Osteoblast (primary cell): ENCODE measurements around the gene DPP6. TPM values are rescaled to one million over a fixed set of nuclear protein-coding genes. Genes with fewer than 3 reads are reported as not detected.

Source experiments
- DNase-seq: peaks from one replicate; pipeline ENCODE4 v3.0.0; 2011; ENCODE audit warnings: low spot score, mixed read lengths; ENCODE audit not compliant: insufficient read length; ENCODE audit errors: missing footprints
- H2AFZ ChIP-seq: 2 replicates; pipeline ENCODE4 v1.6.0; 2011; ENCODE audit warnings: mild to moderate bottlenecking, low read length
- H3K27ac ChIP-seq: 2 replicates; pipeline ENCODE4 v1.5.1; 2011; ENCODE audit warnings: mild to moderate bottlenecking, low read depth, low read length, moderate library complexity
- H3K27me3 ChIP-seq: 2 replicates; pipeline ENCODE4 v1.6.0; 2012; ENCODE audit warnings: mild to moderate bottlenecking, control low read depth, inconsistent platforms, low read length, moderate library complexity; ENCODE audit not compliant: insufficient read depth
- H3K36me3 ChIP-seq: 2 replicates; pipeline ENCODE4 v1.5.1; 2011; ENCODE audit warnings: mild to moderate bottlenecking, low read length, control low read depth, moderate library complexity; ENCODE audit not compliant: insufficient read depth
- H3K4me1 ChIP-seq: 2 replicates; pipeline ENCODE4 v1.5.1; 2011; ENCODE audit warnings: mild to moderate bottlenecking, low read length, control low read depth, moderate library complexity; ENCODE audit not compliant: insufficient read depth
- H3K4me2 ChIP-seq: 2 replicates; pipeline ENCODE4 v1.6.0; 2011; ENCODE audit warnings: mild to moderate bottlenecking, low read length; ENCODE audit not compliant: insufficient read depth
- H3K4me3 ChIP-seq: fragments of 200-600 bp; sonication (generic); 3 replicates; pipeline ENCODE4 v1.5.1; 2012; ENCODE audit warnings: mild to moderate bottlenecking, low read length, inconsistent platforms; ENCODE audit not compliant: insufficient read depth
- H3K79me2 ChIP-seq: 2 replicates; pipeline ENCODE4 v1.6.0; 2012; ENCODE audit warnings: mild to moderate bottlenecking, low read length, control low read depth, inconsistent platforms; ENCODE audit not compliant: insufficient read depth
- H3K9me3 ChIP-seq: 2 replicates; pipeline ENCODE4 v1.5.1; 2011; ENCODE audit warnings: low read depth, low read length, control low read depth
- H4K20me1 ChIP-seq: 2 replicates; pipeline ENCODE4 v1.6.0; 2012; ENCODE audit warnings: mild to moderate bottlenecking, low read length, control low read depth; ENCODE audit not compliant: insufficient read depth
- CTCF ChIP-seq: IDR thresholded peaks from 2 replicates; pipeline ENCODE4 v1.5.1; 2011; ENCODE audit warnings: mild to moderate bottlenecking, low read depth, low read length, moderate library complexity; ENCODE audit errors: extremely low read depth
- total RNA-seq: library from RNA; depleted of rRNA; stranded (reverse); fragments of >200 nt; gene quantifications from 2 replicates; pipeline ENCODE4 v1.2.3, GENCODE V29; 2012

DPP6 gene
- total RNA-seq, 1 donor, result not detected

GRCh38 chr7:154332811-154333580 is 280.8 kb downstream of the DPP6 start:
- Histone ChIP-seq H3K9me3 (peaks cover 3% of the 10 kb centered on the region), H4K20me1 (no peaks in the 10 kb centered on the region), H3K4me3 (no peak overlapping the region), H3K4me2 (no peak overlapping the region), H3K27me3 (no peaks in the 10 kb centered on the region), H3K79me2 (no peaks in the 10 kb centered on the region), H3K36me3 (no peaks in the 10 kb centered on the region), H3K4me1 (no peaks in the 10 kb centered on the region), H2AFZ (no peak overlapping the region), H3K27ac (no peak overlapping the region)
- no peak for DNase-seq
- no peak for TF ChIP-seq CTCF

GRCh38 chr7:154336295-154336694 is 284.1 kb downstream of the DPP6 start:
- DNase-seq, result no peak
- no peaks in the 10 kb centered on the region for H3K4me1 ChIP-seq
- no peaks in the 10 kb centered on the region for H3K36me3 ChIP-seq
- no peak overlapping the region for H2AFZ ChIP-seq
- no peaks in the 10 kb centered on the region for H3K79me2 ChIP-seq
- H3K9me3 ChIP-seq, result peaks cover 3% of the 10 kb centered on the region
- H4K20me1 ChIP-seq, result no peaks in the 10 kb centered on the region
- TF ChIP-seq CTCF, result no peak
- no peaks in the 10 kb centered on the region for H3K27me3 ChIP-seq
- no peak overlapping the region for H3K4me3 ChIP-seq
- H3K27ac ChIP-seq, result no peak overlapping the region
- no peak overlapping the region for H3K4me2 ChIP-seq

GRCh38 chr7:154338701-154339506 is 286.7 kb downstream of the DPP6 start:
- TF ChIP-seq CTCF, result no peak
- Histone ChIP-seq H3K27ac (no peak overlapping the region), H3K4me3 (no peak overlapping the region), H3K9me3 (peaks cover 3% of the 10 kb centered on the region), H4K20me1 (no peaks in the 10 kb centered on the region), H3K27me3 (no peaks in the 10 kb centered on the region), H3K79me2 (no peaks in the 10 kb centered on the region), H3K4me2 (no peak overlapping the region), H2AFZ (no peak overlapping the region), H3K4me1 (no peaks in the 10 kb centered on the region), H3K36me3 (no peaks in the 10 kb centered on the region)
- DNase-seq, result no peak
